CD8-positive, alpha-beta memory T cell (primary cell): ENCODE data around the gene VPS9D1. TPM values are rescaled to one million over a fixed set of nuclear protein-coding genes. Genes with fewer than 3 reads are reported as not detected.
A peak's percentile ranks its signal among the peaks of the same experiment; 100 is the strongest.

Source experiments
- CTCF ChIA-PET: fragments of 350-600 bp; sonication (Branson Sonifier 250); formaldehyde crosslinking; loops from one replicate; lab custom pipeline; 2021; ENCODE audit warnings: antibody characterized with exemption; lab: Charles Lee
- POLR2A ChIA-PET: fragments of 350-600 bp; sonication (Branson Sonifier 250); formaldehyde crosslinking; loops from one replicate; lab custom pipeline; 2021; ENCODE audit warnings: antibody characterized with exemption; lab: Charles Lee
- DNase-seq, 5 donors: peaks; one replicate each; pipeline versions ENCODE4 v3.0.0 to v3.0.0-alpha.2; 2020 to 2022; ENCODE audit warnings: mixed read lengths in 1 of 5
- H3K27ac ChIP-seq: one replicate; pipeline ENCODE4 v1.7.0; 2013; ENCODE audit warnings: low read depth, mild to moderate bottlenecking, low read length, moderate library complexity
- H3K27me3 ChIP-seq: 2 replicates; pipeline ENCODE4 v1.7.0; 2013; ENCODE audit warnings: low read length, mild to moderate bottlenecking; ENCODE audit not compliant: insufficient read depth, poor library complexity, severe bottlenecking
- H3K36me3 ChIP-seq: 2 replicates; pipeline ENCODE4 v1.7.0; 2013; ENCODE audit warnings: mild to moderate bottlenecking, low read length, moderate library complexity; ENCODE audit not compliant: insufficient read depth
- H3K4me1 ChIP-seq: 2 replicates; pipeline ENCODE4 v1.7.0; 2013; ENCODE audit warnings: mild to moderate bottlenecking, low read length, moderate library complexity; ENCODE audit not compliant: insufficient read depth
- H3K4me3 ChIP-seq: 2 replicates; pipeline ENCODE4 v1.7.0; 2013; ENCODE audit warnings: mild to moderate bottlenecking, low read length
- H3K9me3 ChIP-seq: 2 replicates; pipeline ENCODE4 v1.7.0; 2013; ENCODE audit warnings: mild to moderate bottlenecking, low read length
- H3K27ac Mint-ChIP-seq, 8 donors: one replicate each; pipeline ENCODE4 v1.8.0; 2020 to 2021; ENCODE audit warnings: mixed read lengths in 8 of 8, mild to moderate bottlenecking in 6 of 8, inconsistent platforms in 3 of 8, moderate library complexity in 3 of 8
- H3K27me3 Mint-ChIP-seq, 2 donors: one replicate each; pipeline ENCODE4 v1.8.0; 2020 to 2021; ENCODE audit warnings: mixed read lengths in 2 of 2, mild to moderate bottlenecking in 1 of 2, moderate library complexity in 1 of 2
- H3K36me3 Mint-ChIP-seq, 3 donors: one replicate each; pipeline ENCODE4 v1.8.0; 2020 to 2021; ENCODE audit warnings: mixed read lengths in 3 of 3, inconsistent platforms in 1 of 3, mild to moderate bottlenecking in 1 of 3
- H3K4me1 Mint-ChIP-seq, 3 donors: one replicate each; pipeline ENCODE4 v1.8.0; 2020 to 2021; ENCODE audit warnings: mixed read lengths in 3 of 3, inconsistent platforms in 1 of 3, mild to moderate bottlenecking in 1 of 3
- H3K4me3 Mint-ChIP-seq, 7 donors: one replicate each; pipeline ENCODE4 v1.8.0; 2020 to 2021; ENCODE audit warnings: mixed read lengths in 7 of 7, mild to moderate bottlenecking in 6 of 7, moderate library complexity in 4 of 7, inconsistent platforms in 2 of 7
- H3K9me3 Mint-ChIP-seq, 5 donors: one replicate each; pipeline ENCODE4 v1.8.0; 2020 to 2022; ENCODE audit warnings: mixed read lengths in 5 of 5, mild to moderate bottlenecking in 3 of 5, moderate library complexity in 2 of 5, inconsistent platforms in 1 of 5
- polyA plus RNA-seq: library from polyadenylated mRNA; unstranded; fragments of 300-500 nt; fragmentation: Illumina TruSeq; gene quantifications from one replicate; pipeline ENCODE4 v1.2.3, GENCODE V29; 2021
- total RNA-seq, 2 experiments: library from RNA; stranded (reverse); gene quantifications; one replicate each; pipeline ENCODE4 v1.2.3, GENCODE V29; 2021

VPS9D1 gene
- total and polyA plus RNA-seq, 3 experiments from 2014 or later: 1.6 to 4.0 (median 3.7) TPM

- Mint-ChIP-seq H3K36me3 (no peaks in the 10 kb centered on the region), H3K9me3 (no peaks in the 10 kb centered on the region), H3K27ac (peak overlapping the region in 1 of 8 donors; percentile 61), H3K4me3 (peak overlapping the region in 1 of 7 donors; percentile 19), H3K27me3 (no peaks in the 10 kb centered on the region), H3K4me1 (peaks cover 6 to 16% (median 9%) of the 10 kb centered on the region in 3 donors)
- no peak for DNase-seq
- Histone ChIP-seq H3K4me1 (peaks cover 14% of the 10 kb centered on the region), H3K9me3 (no peaks in the 10 kb centered on the region), H3K36me3 (no peaks in the 10 kb centered on the region), H3K27me3 (no peaks in the 10 kb centered on the region), H3K27ac (no peak overlapping the region), H3K4me3 (no peak overlapping the region)
- ChIA-PET POLR2A (interaction anchor here (1.2 to 3.6 kb wide), 2 partner anchors 10 to 17 kb away, joined by 3 to 24 read pairs; no protein-coding TSS in a partner anchor), CTCF (interaction anchor here (1.1 to 17.8 kb wide), 7 partner anchors 8 to 240 kb away, joined by 3 to 323 read pairs (median 9); no protein-coding TSS in a partner anchor)
Observed at GRCh38 chr16:89707695-89708094, 13.0 kb downstream of the VPS9D1 start.

- ChIA-PET CTCF (interaction anchor here (1.0 to 17.8 kb wide), 25 partner anchors 9 to 204 kb away, joined by 3 to 323 read pairs (median 5); partner anchors contain the start of genes CDK10, FANCA, TCF25 and VPS9D1), POLR2A (interaction anchor here (0.7 to 3.6 kb wide), 8 partner anchors 8 to 167 kb away, joined by 3 to 24 read pairs (median 4); partner anchors contain the start of gene TCF25)
- H3K27me3 Mint-ChIP-seq: no peaks in the 10 kb centered on the region
- no peak for DNase-seq
- H3K4me1 Mint-ChIP-seq: peaks cover 13 to 15% (median 15%) of the 10 kb centered on the region in 3 donors
- no peaks in the 10 kb centered on the region for H3K36me3 Mint-ChIP-seq
- no peak overlapping the region for H3K4me3 Mint-ChIP-seq
- Histone ChIP-seq H3K4me1 (peaks cover 13% of the 10 kb centered on the region), H3K9me3 (no peaks in the 10 kb centered on the region), H3K27me3 (no peaks in the 10 kb centered on the region), H3K27ac (no peak overlapping the region), H3K4me3 (no peak overlapping the region), H3K36me3 (no peaks in the 10 kb centered on the region)
- H3K27ac Mint-ChIP-seq: peak overlapping the region in 1 of 8 donors; percentile 17
- H3K9me3 Mint-ChIP-seq: no peaks in the 10 kb centered on the region
Observed at GRCh38 chr16:89706518-89707260, 14.0 kb downstream of the VPS9D1 start.

- no peaks in the 10 kb centered on the region for H3K9me3 ChIP-seq
- ChIA-PET CTCF (interaction anchor here (0.5 to 17.8 kb wide), 16 partner anchors 8 to 206 kb away, joined by 3 to 323 read pairs (median 8); partner anchors contain the start of gene TCF25), POLR2A (interaction anchor here (0.5 to 1.8 kb wide), 2 partner anchors 15 to 79 kb away, joined by 4 to 5 read pairs; no protein-coding TSS in a partner anchor)
- no peak overlapping the region for H3K27ac ChIP-seq
- Mint-ChIP-seq H3K9me3 (no peaks in the 10 kb centered on the region), H3K27me3 (no peaks in the 10 kb centered on the region), H3K36me3 (no peaks in the 10 kb centered on the region), H3K27ac (no peak overlapping the region), H3K4me1 (peaks cover 15 to 24% (median 17%) of the 10 kb centered on the region in 3 donors), H3K4me3 (no peak overlapping the region)
- no peak for DNase-seq
- H3K36me3 ChIP-seq: no peaks in the 10 kb centered on the region
- no peaks in the 10 kb centered on the region for H3K27me3 ChIP-seq
- peaks cover 21% of the 10 kb centered on the region for H3K4me1 ChIP-seq
- H3K4me3 ChIP-seq: no peak overlapping the region
Observed at GRCh38 chr16:89705006-89705405, 15.7 kb downstream of the VPS9D1 start.

- POLR2A ChIA-PET: interaction anchor here (1.8 kb wide), 1 partner anchor 16 kb away, joined by 4 read pairs; no protein-coding TSS in a partner anchor
- CTCF ChIA-PET: interaction anchor here (1.0 to 17.8 kb wide), 5 partner anchors 12 to 159 kb away, joined by 3 to 323 read pairs (median 46); no protein-coding TSS in a partner anchor
- peaks cover 25% of the 10 kb centered on the region for H3K4me1 ChIP-seq
- H3K9me3 ChIP-seq: no peaks in the 10 kb centered on the region
- no peak overlapping the region for H3K4me3 ChIP-seq
- H3K4me3 Mint-ChIP-seq: no peak overlapping the region
- no peaks in the 10 kb centered on the region for H3K36me3 ChIP-seq
- H3K36me3 Mint-ChIP-seq: peaks cover 0 to under 1% (median 0%) of the 10 kb centered on the region in 3 donors
- no peaks in the 10 kb centered on the region for H3K27me3 Mint-ChIP-seq
- H3K27me3 ChIP-seq: no peaks in the 10 kb centered on the region
- peak overlapping the region in 1 of 8 donors; percentile 43 for H3K27ac Mint-ChIP-seq
- peaks cover 17 to 27% (median 19%) of the 10 kb centered on the region in 3 donors for H3K4me1 Mint-ChIP-seq
- DNase-seq: no peak
- no peak overlapping the region for H3K27ac ChIP-seq
- no peaks in the 10 kb centered on the region for H3K9me3 Mint-ChIP-seq
Observed at GRCh38 chr16:89704281-89704680, 16.4 kb downstream of the VPS9D1 start.

GRCh38 chr16:89701425-89702406, 19.0 kb downstream of the VPS9D1 start, which contains the start of gene SPATA2L:
TSS of gene SPATA2L (minus strand) at chr16:89701705. CDS start at chr16:89701232, 473 bp downstream.
- Mint-ChIP-seq H3K27me3 (no peaks in the 10 kb centered on the region), H3K4me3 (peak within 1 kb of the TSS; percentile 71 to 92 (median 78)), H3K27ac (peak within 1 kb of the TSS; percentile 81 to 97 (median 93)), H3K36me3 (peaks cover 0 to 3% (median 0%) of the 10 kb centered on the region in 3 donors), H3K4me1 (peaks cover 21 to 36% (median 25%) of the 10 kb centered on the region in 3 donors), H3K9me3 (no peaks in the 10 kb centered on the region)
- Histone ChIP-seq H3K27me3 (no peaks in the 10 kb centered on the region), H3K27ac (peak within 1 kb of the TSS; percentile 96), H3K4me3 (peak within 1 kb of the TSS; percentile 81), H3K4me1 (peaks cover 29% of the 10 kb centered on the region), H3K36me3 (no peaks in the 10 kb centered on the region), H3K9me3 (no peaks in the 10 kb centered on the region)
- CTCF ChIA-PET: interaction anchor here (1.2 to 17.8 kb wide), 14 partner anchors 8 to 207 kb away, joined by 4 to 323 read pairs (median 18); partner anchors contain the start of genes CPNE7 and TCF25
- DNase-seq: peak; percentile 97 to 100 (median 98)
- POLR2A ChIA-PET: interaction anchor here (0.6 to 1.4 kb wide), 7 partner anchors 16 to 190 kb away, joined by 3 to 10 read pairs (median 5); no protein-coding TSS in a partner anchor

- Mint-ChIP-seq H3K27ac (peak overlapping the region; percentile 81 to 97 (median 90)), H3K4me3 (peak overlapping the region; percentile 71 to 92 (median 78)), H3K9me3 (no peaks in the 10 kb centered on the region), H3K4me1 (peaks cover 21 to 40% (median 28%) of the 10 kb centered on the region in 3 donors), H3K36me3 (peaks cover 0 to 3% (median 0%) of the 10 kb centered on the region in 3 donors), H3K27me3 (no peaks in the 10 kb centered on the region)
- peak; percentile 43 to 82 (median 62) for DNase-seq
- no peaks in the 10 kb centered on the region for H3K36me3 ChIP-seq
- no peaks in the 10 kb centered on the region for H3K9me3 ChIP-seq
- no peaks in the 10 kb centered on the region for H3K27me3 ChIP-seq
- CTCF ChIA-PET: interaction anchor here (0.6 to 17.8 kb wide), 37 partner anchors 7 to 1858 kb away, joined by 3 to 323 read pairs (median 5); partner anchors contain the start of genes CDK10, CHMP1A, CPNE7 and FANCA
- H3K4me1 ChIP-seq: peaks cover 33% of the 10 kb centered on the region
- peak overlapping the region; percentile 81 for H3K4me3 ChIP-seq
- POLR2A ChIA-PET: interaction anchor here (0.7 to 1.9 kb wide), 10 partner anchors 14 to 173 kb away, joined by 3 to 10 read pairs (median 6); partner anchors contain the start of gene CDK10
- H3K27ac ChIP-seq: peak overlapping the region; percentile 96
Observed at GRCh38 chr16:89700649-89701424, 19.9 kb downstream of the VPS9D1 start.
